HepG2 (cell line): ENCODE results near the gene TPRN. TPM values are rescaled to one million over a fixed set of nuclear protein-coding genes. Genes with fewer than 3 reads are reported as not detected.

Source experiments
- BHLHE40 ChIP-seq: IDR thresholded peaks from 2 replicates; pipeline ENCODE4 v1.6.1; 2011; ENCODE audit warnings: low read length, improper control_type of control experiment
- FOSL1 ChIP-seq: sonication (generic); formaldehyde crosslinking; IDR thresholded peaks from 2 replicates; pipeline ENCODE4 v1.9.0; 2021; ENCODE audit warnings: missing genetic modification reagents, borderline replicate concordance
- GATAD2A ChIP-seq: IDR thresholded peaks from 2 replicates; pipeline ENCODE4 v1.6.1; 2016
- NFRKB ChIP-seq: fragments of 450-650 bp; IDR thresholded peaks from 2 replicates; pipeline ENCODE4 v1.6.1; 2017
- NRL ChIP-seq: sonication (generic); formaldehyde crosslinking; IDR thresholded peaks from 2 replicates; pipeline ENCODE4 v1.5.0; 2020; ENCODE audit warnings: missing genetic modification reagents, mild to moderate bottlenecking, moderate library complexity, borderline replicate concordance
- POLR2AphosphoS5 ChIP-seq: IDR thresholded peaks from 2 replicates; pipeline ENCODE4 v1.6.1; 2012; ENCODE audit warnings: low read depth, low read length
- POLR2G ChIP-seq: fragments of 200-400 bp; formaldehyde crosslinking; IDR thresholded peaks from 2 replicates; pipeline ENCODE4 v1.6.1; 2018; ENCODE audit warnings: mild to moderate bottlenecking, low read depth, low read length, moderate library complexity
- TOPORS ChIP-seq: sonication (generic); formaldehyde crosslinking; IDR thresholded peaks from 2 replicates; pipeline ENCODE4 v1.8.0; 2023; ENCODE audit warnings: mild to moderate bottlenecking, missing genetic modification reagents
- ZNF263 ChIP-seq: sonication (generic); formaldehyde crosslinking; IDR thresholded peaks from 2 replicates; pipeline ENCODE4 v1.4.0; 2020; ENCODE audit warnings: missing genetic modification reagents
- ZNF292 ChIP-seq: sonication (generic); formaldehyde crosslinking; IDR thresholded peaks from 2 replicates; pipeline ENCODE4 v1.8.1; 2022; ENCODE audit warnings: mild to moderate bottlenecking, low read depth, missing genetic modification reagents, borderline replicate concordance
- ZNF350 ChIP-seq: sonication (generic); formaldehyde crosslinking; IDR thresholded peaks from 2 replicates; pipeline ENCODE4 v1.4.0; 2020; ENCODE audit warnings: mild to moderate bottlenecking, low read depth, missing genetic modification reagents, borderline replicate concordance
- ZNF510 ChIP-seq: sonication (generic); formaldehyde crosslinking; IDR thresholded peaks from 2 replicates; pipeline ENCODE4 v1.4.0; 2020; ENCODE audit warnings: low read depth, mild to moderate bottlenecking, missing genetic modification reagents
- ZNF607 ChIP-seq: sonication (generic); formaldehyde crosslinking; IDR thresholded peaks from 2 replicates; pipeline ENCODE4 v1.5.1; 2020; ENCODE audit warnings: missing genetic modification reagents, mild to moderate bottlenecking, borderline replicate concordance
- ZNF891 ChIP-seq: sonication (generic); formaldehyde crosslinking; IDR thresholded peaks from 2 replicates; pipeline ENCODE4 v1.5.0; 2020; ENCODE audit warnings: mild to moderate bottlenecking, missing genetic modification reagents
- polyA plus RNA-seq, 8 experiments: library from polyadenylated mRNA; depleted of rRNA in 3 of 8; stranded (reverse) in 7 of 8; unstranded in 1 of 8; fragments of >200 nt; fragmentation: Illumina TruSeq in 4 of 8; extraction: Trizol in 4 of 8; gene quantifications; 2 replicates each; pipeline versions ENCODE4 v1.2.1 to v1.2.3, GENCODE V29; 2011 to 2016; ENCODE audit warnings: low read depth in 4 of 8, missing spikeins in 1 of 8, mixed read lengths in 1 of 8; ENCODE audit not compliant: insufficient read depth in 1 of 8
- total RNA-seq, 5 experiments: library from RNA; depleted of rRNA; stranded (reverse); fragments of >200 nt; fragmentation: Illumina TruSeq; extraction: Trizol; gene quantifications; 2 replicates each; pipeline ENCODE4 v1.2.3, GENCODE V29; 2016; ENCODE audit warnings: low read depth in 1 of 5
- TF ChIP-seq, protein P1 (sequence below): sonication (generic); formaldehyde crosslinking; IDR thresholded peaks from 2 replicates; pipeline ENCODE4 v1.9.0; 2021; ENCODE audit warnings: missing genetic modification reagents, mild to moderate bottlenecking, borderline replicate concordance
- TF ChIP-seq, protein P2 (sequence below), 2 experiments: fragments of 450-650 bp in 1 of 2; sonication (generic) in 1 of 2; formaldehyde crosslinking; IDR thresholded peaks; 2 replicates each; pipeline versions ENCODE4 v1.5.0 to v1.8.0; 2020 to 2022; ENCODE audit warnings: mild to moderate bottlenecking in 1 of 2, missing genetic modification reagents in 1 of 2
- TF ChIP-seq, protein P3 (sequence below): sonication (generic); formaldehyde crosslinking; IDR thresholded peaks from 2 replicates; pipeline ENCODE4 v1.8.1; 2023; ENCODE audit warnings: mild to moderate bottlenecking, moderate library complexity, missing genetic modification reagents
- TF ChIP-seq, protein P4 (sequence below): IDR thresholded peaks from 2 replicates; pipeline ENCODE4 v1.6.1; 2016; ENCODE audit warnings: low read depth, control low read depth
- TF ChIP-seq, protein P5 (sequence below): sonication (generic); formaldehyde crosslinking; IDR thresholded peaks from 2 replicates; pipeline ENCODE4 v1.4.0; 2020; ENCODE audit warnings: missing genetic modification reagents, borderline replicate concordance
- TF ChIP-seq, protein P6 (sequence below): sonication (generic); formaldehyde crosslinking; IDR thresholded peaks from 2 replicates; pipeline ENCODE4 v1.4.0; 2020; ENCODE audit warnings: mild to moderate bottlenecking, missing genetic modification reagents

Gene TPRN
- total and polyA plus RNA-seq, 2 of the 13 experiments (the other 11 are each of a cell fraction or from before 2014, with no cell fraction given) = 10.1 to 19.2 TPM

DNA sequence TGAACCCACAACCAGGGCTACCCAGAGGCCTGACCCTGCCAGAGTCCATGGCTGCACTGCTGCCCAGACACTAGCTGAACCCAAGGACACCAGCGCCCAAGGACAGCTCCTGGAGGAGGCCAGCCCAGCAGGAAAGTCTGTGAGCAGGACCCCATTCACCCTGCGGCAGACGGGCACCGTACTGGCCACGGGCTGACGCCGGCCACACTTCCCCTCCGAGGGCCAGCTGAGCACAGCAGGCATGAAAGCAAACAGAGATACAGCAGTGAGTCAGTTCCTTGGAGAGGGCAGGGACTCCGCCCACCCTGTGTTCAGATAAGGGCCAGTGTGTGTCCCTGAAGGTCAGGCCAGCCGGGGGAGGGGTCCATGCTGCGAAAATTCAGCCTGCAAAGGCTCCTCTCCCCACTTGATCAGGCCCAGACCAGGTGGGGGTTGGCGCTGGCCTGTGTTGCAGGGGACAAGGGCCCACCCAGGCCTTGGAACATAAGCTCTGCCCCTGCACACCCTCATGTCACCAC is 18.3 kb upstream of the TPRN start (continued):
- TF ChIP-seq NFRKB = no peak
- TF ChIP-seq BHLHE40 = no peak
- TF ChIP-seq, protein P1, sequence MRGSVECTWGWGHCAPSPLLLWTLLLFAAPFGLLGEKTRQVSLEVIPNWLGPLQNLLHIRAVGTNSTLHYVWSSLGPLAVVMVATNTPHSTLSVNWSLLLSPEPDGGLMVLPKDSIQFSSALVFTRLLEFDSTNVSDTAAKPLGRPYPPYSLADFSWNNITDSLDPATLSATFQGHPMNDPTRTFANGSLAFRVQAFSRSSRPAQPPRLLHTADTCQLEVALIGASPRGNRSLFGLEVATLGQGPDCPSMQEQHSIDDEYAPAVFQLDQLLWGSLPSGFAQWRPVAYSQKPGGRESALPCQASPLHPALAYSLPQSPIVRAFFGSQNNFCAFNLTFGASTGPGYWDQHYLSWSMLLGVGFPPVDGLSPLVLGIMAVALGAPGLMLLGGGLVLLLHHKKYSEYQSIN (CRISPR knock-in tag) = no peak
- TF ChIP-seq ZNF510 = no peak
- TF ChIP-seq, protein P2, sequence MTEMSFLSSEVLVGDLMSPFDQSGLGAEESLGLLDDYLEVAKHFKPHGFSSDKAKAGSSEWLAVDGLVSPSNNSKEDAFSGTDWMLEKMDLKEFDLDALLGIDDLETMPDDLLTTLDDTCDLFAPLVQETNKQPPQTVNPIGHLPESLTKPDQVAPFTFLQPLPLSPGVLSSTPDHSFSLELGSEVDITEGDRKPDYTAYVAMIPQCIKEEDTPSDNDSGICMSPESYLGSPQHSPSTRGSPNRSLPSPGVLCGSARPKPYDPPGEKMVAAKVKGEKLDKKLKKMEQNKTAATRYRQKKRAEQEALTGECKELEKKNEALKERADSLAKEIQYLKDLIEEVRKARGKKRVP (CRISPR knock-in tag; IDR thresholded peaks at IDR 0.05) = 0 out of 4 replicates have a peak, but pooled peaks of 1 of the 2 experiments have one; percentile 13
- peak; percentile 53; the same call in 1 of the 2 replicates for TF ChIP-seq ZNF607 (CRISPR knock-in tag)
- no peak for TF ChIP-seq TOPORS (CRISPR knock-in tag)
- TF ChIP-seq POLR2AphosphoS5 = peak; percentile 55
- TF ChIP-seq GATAD2A (CRISPR knock-in tag) = peak; percentile 84
- TF ChIP-seq, protein P3, sequence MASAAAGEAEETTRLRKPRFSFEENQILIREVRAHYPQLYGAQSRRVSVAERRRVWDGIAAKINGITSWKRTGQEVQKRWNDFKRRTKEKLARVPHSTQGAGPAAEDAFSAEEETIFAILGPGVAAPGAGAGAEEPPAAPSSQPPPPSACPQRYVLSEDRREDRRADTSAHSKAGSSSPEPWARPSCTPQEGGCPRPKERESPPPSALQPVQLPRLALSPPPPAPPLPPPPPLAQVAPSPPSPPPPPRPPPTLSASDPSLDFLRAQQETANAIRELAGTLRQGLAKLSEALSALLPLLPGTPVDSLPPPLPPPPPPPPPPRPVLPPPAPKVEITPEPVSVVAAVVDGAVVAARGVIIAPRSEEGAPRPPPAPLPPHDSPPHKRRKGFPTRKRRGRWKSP (CRISPR knock-in tag) = peak; percentile 58; the same call in 1 of the 2 replicates
- TF ChIP-seq, protein P4, sequence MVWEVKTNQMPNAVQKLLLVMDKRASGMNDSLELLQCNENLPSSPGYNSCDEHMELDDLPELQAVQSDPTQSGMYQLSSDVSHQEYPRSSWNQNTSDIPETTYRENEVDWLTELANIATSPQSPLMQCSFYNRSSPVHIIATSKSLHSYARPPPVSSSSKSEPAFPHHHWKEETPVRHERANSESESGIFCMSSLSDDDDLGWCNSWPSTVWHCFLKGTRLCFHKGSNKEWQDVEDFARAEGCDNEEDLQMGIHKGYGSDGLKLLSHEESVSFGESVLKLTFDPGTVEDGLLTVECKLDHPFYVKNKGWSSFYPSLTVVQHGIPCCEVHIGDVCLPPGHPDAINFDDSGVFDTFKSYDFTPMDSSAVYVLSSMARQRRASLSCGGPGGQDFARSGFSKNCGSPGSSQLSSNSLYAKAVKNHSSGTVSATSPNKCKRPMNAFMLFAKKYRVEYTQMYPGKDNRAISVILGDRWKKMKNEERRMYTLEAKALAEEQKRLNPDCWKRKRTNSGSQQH (CRISPR knock-in tag) = 0 out of 2 replicates have a peak, but pooled peaks have one; percentile 68
- TF ChIP-seq ZNF263 (CRISPR knock-in tag) = no peak
- peak; percentile 87 for TF ChIP-seq ZNF891
- TF ChIP-seq, protein P5, sequence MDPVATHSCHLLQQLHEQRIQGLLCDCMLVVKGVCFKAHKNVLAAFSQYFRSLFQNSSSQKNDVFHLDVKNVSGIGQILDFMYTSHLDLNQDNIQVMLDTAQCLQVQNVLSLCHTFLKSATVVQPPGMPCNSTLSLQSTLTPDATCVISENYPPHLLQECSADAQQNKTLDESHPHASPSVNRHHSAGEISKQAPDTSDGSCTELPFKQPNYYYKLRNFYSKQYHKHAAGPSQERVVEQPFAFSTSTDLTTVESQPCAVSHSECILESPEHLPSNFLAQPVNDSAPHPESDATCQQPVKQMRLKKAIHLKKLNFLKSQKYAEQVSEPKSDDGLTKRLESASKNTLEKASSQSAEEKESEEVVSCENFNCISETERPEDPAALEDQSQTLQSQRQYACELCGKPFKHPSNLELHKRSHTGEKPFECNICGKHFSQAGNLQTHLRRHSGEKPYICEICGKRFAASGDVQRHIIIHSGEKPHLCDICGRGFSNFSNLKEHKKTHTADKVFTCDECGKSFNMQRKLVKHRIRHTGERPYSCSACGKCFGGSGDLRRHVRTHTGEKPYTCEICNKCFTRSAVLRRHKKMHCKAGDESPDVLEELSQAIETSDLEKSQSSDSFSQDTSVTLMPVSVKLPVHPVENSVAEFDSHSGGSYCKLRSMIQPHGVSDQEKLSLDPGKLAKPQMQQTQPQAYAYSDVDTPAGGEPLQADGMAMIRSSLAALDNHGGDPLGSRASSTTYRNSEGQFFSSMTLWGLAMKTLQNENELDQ (CRISPR knock-in tag) = no peak
- TF ChIP-seq ZNF292 (CRISPR knock-in tag) = peak; percentile 37; the same call in 1 of the 2 replicates
- peak; percentile 71 for TF ChIP-seq POLR2G
- TF ChIP-seq, protein P6, sequence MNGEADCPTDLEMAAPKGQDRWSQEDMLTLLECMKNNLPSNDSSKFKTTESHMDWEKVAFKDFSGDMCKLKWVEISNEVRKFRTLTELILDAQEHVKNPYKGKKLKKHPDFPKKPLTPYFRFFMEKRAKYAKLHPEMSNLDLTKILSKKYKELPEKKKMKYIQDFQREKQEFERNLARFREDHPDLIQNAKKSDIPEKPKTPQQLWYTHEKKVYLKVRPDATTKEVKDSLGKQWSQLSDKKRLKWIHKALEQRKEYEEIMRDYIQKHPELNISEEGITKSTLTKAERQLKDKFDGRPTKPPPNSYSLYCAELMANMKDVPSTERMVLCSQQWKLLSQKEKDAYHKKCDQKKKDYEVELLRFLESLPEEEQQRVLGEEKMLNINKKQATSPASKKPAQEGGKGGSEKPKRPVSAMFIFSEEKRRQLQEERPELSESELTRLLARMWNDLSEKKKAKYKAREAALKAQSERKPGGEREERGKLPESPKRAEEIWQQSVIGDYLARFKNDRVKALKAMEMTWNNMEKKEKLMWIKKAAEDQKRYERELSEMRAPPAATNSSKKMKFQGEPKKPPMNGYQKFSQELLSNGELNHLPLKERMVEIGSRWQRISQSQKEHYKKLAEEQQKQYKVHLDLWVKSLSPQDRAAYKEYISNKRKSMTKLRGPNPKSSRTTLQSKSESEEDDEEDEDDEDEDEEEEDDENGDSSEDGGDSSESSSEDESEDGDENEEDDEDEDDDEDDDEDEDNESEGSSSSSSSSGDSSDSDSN (CRISPR knock-in tag) = peak; percentile 65; the same call in 1 of the 2 replicates
- peak; percentile 71; the same call in 1 of the 2 replicates for TF ChIP-seq ZNF350 (CRISPR knock-in tag)
- TF ChIP-seq FOSL1 = peak; percentile 86
- TF ChIP-seq NRL (CRISPR knock-in tag) = peak; percentile 82; the same call in 1 of the 2 replicates
